Measurements from ENCODE around the gene SPDYC.

The SPDYC gene

GRCh38 chr11:65126624-65127274 is 43.3 kb upstream of the SPDYC start:
- H3K79me2 ChIP-seq (ENCODE audit: insufficient read depth, low read length) = peaks cover 24% of the 10 kb centered on the region
- no peaks in the 10 kb centered on the region for H3K27me3 ChIP-seq (ENCODE audit: low read length)
- TF ChIP-seq EZH2phosphoT487 (conservative IDR thresholded peaks at IDR 0.05; ENCODE audit: low read length) = no peak
- no peak for TF ChIP-seq CTCF (IDR thresholded peaks at IDR 0.05; ENCODE audit: insufficient read depth, low read length, poor library complexity, severe bottlenecking)
- peaks cover 16% of the 10 kb centered on the region; the same call in 1 of the 2 replicates for H3K36me3 ChIP-seq (ENCODE audit: low read length)
- no peak overlapping the region for H3K4me2 ChIP-seq (ENCODE audit: low read depth, low read length, poor library complexity, severe bottlenecking)
- H3K9me2 ChIP-seq (replicated peaks; ENCODE audit: insufficient read depth, low read length) = no peaks in the 10 kb centered on the region
- no peak overlapping the region for H3K4me3 ChIP-seq (ENCODE audit: insufficient read depth, low read length, poor library complexity, severe bottlenecking)
- H2AFZ ChIP-seq (ENCODE audit: low read depth, low read length, severe bottlenecking) = no peak overlapping the region
- H3K9me3 ChIP-seq (ENCODE audit: insufficient read depth, low read length) = no peaks in the 10 kb centered on the region
- H3K27ac ChIP-seq (ENCODE audit: low read depth, low read length) = peak overlapping the region; percentile 33; the same call in 1 of the 2 replicates
- peaks cover 46% of the 10 kb centered on the region for H3F3A ChIP-seq (ENCODE audit: insufficient read depth)
- H4K20me1 ChIP-seq (ENCODE audit: low read depth, low read length) = no peaks in the 10 kb centered on the region
- H3K9ac ChIP-seq (ENCODE audit: low read length) = no peak overlapping the region

GRCh38 chr11:65127473-65128181 is 42.4 kb upstream of the SPDYC start:
- peak overlapping the region; percentile 33; the same call in 1 of the 2 replicates for H3K27ac ChIP-seq (ENCODE audit: low read depth, low read length)

More at GRCh38 chr11:65127473-65128181, 42.4 kb upstream of the SPDYC start:
- Histone ChIP-seq H4K20me1 (ENCODE audit: low read depth, low read length) (no peaks in the 10 kb centered on the region), H3K4me3 (ENCODE audit: insufficient read depth, low read length, poor library complexity, severe bottlenecking) (no peak overlapping the region), H3F3A (ENCODE audit: insufficient read depth) (peaks cover 53% of the 10 kb centered on the region), H3K9ac (ENCODE audit: low read length) (no peak overlapping the region), H3K9me3 (ENCODE audit: insufficient read depth, low read length) (no peaks in the 10 kb centered on the region), H3K79me2 (ENCODE audit: insufficient read depth, low read length) (peaks cover 21% of the 10 kb centered on the region), H3K4me2 (ENCODE audit: low read depth, low read length, poor library complexity, severe bottlenecking) (no peak overlapping the region), H3K36me3 (ENCODE audit: low read length) (peaks cover 17% of the 10 kb centered on the region; the same call in 1 of the 2 replicates), H3K9me2 (replicated peaks; ENCODE audit: insufficient read depth, low read length) (no peaks in the 10 kb centered on the region), H2AFZ (ENCODE audit: low read depth, low read length, severe bottlenecking) (no peak overlapping the region), H3K27me3 (ENCODE audit: low read length) (no peaks in the 10 kb centered on the region)
- TF ChIP-seq EZH2phosphoT487 (conservative IDR thresholded peaks at IDR 0.05; ENCODE audit: low read length) (no peak), CTCF (IDR thresholded peaks at IDR 0.05; ENCODE audit: insufficient read depth, low read length, poor library complexity, severe bottlenecking) (no peak)
